ENCODE data around the gene ZNF337. TPM values are rescaled to one million over a fixed set of nuclear protein-coding genes. Genes with fewer than 3 reads are reported as not detected.

ZNF337 gene
- total RNA-seq, 1 experiment from 2014 or later, result 11.4 TPM

GRCh38 chr20:25707695-25708094 lies 11.0 kb upstream of the ZNF337 start:
- H3K4me2 ChIP-seq (ENCODE audit: low read length), result no peak overlapping the region
- H3K4me1 ChIP-seq (ENCODE audit: control insufficient read depth in 1 of 2, insufficient read depth in 2 of 2, low read length in 2 of 2), result no peaks in the 10 kb centered on the region
- no TSS peak for BruUV-seq (replicated peaks)
- no peaks in the 10 kb centered on the region for H3K79me2 ChIP-seq (ENCODE audit: insufficient read depth, low read length)
- TF ChIP-seq RAD21 (IDR thresholded peaks at IDR 0.05; ENCODE audit: low read depth), result no peak
- no peak for TF ChIP-seq SP1 (IDR thresholded peaks at IDR 0.05; ENCODE audit: low read depth)
- no peak for TF ChIP-seq ATF3 (IDR thresholded peaks at IDR 0.05)
- TF ChIP-seq FOSL1 (IDR thresholded peaks at IDR 0.05; ENCODE audit: low read depth), result no peak
- TF ChIP-seq TCF7L2 (IDR thresholded peaks at IDR 0.05; ENCODE audit: borderline replicate concordance, extremely low read depth, insufficient read depth, insufficient read length), result no peak
- no peak for TF ChIP-seq SIN3A (IDR thresholded peaks at IDR 0.05; ENCODE audit: low read depth)
- TF ChIP-seq SRF (IDR thresholded peaks at IDR 0.05; ENCODE audit: low read depth), result no peak
- TF ChIP-seq ZBTB33 (IDR thresholded peaks at IDR 0.05; ENCODE audit: extremely low read depth, insufficient replicate concordance, low read length), result no peak
- TF ChIP-seq REST (IDR thresholded peaks at IDR 0.05; ENCODE audit: low read depth), result no peak
- TF ChIP-seq POLR2A (IDR thresholded peaks at IDR 0.05; ENCODE audit: borderline replicate concordance, extremely low read depth, insufficient read depth, insufficient read length), result no peak
- no peak for TF ChIP-seq EZH2phosphoT487 (IDR thresholded peaks at IDR 0.05; ENCODE audit: borderline replicate concordance)
- no peak for TF ChIP-seq ELF1 (IDR thresholded peaks at IDR 0.05; ENCODE audit: borderline replicate concordance, low read depth)
- no peaks in the 10 kb centered on the region for H3K9me3 ChIP-seq (ENCODE audit: control insufficient read depth in 1 of 2, insufficient read depth in 1 of 2, low read depth in 1 of 2, low read length in 2 of 2)
- H3K36me3 ChIP-seq (ENCODE audit: control insufficient read depth in 1 of 2, insufficient read depth in 2 of 2, low read length in 2 of 2), result no peaks in the 10 kb centered on the region
- ATAC-seq (no peak), DNase-seq (ENCODE audit: low read depth, low spot score) (no peak)
- H3K9ac ChIP-seq (ENCODE audit: low read length), result no peak overlapping the region
- H4K20me1 ChIP-seq (ENCODE audit: insufficient read depth), result no peaks in the 10 kb centered on the region
- no peak overlapping the region for H3K4me3 ChIP-seq (replicated peaks in 1 of 2; ENCODE audit: low read depth in 1 of 2, low read length in 2 of 2)
- ChIA-PET CTCF (no interaction called here), POLR2A (no interaction called here), RAD21 (ENCODE audit: low non-redundant PET in 1 of 2, low total read pairs in 2 of 2, uncharacterized antibody in 2 of 2, unreplicated experiment in 2 of 2) (no interaction called here)
- H3K27ac ChIP-seq (ENCODE audit: low read depth, low read length), result no peak overlapping the region
- intact Hi-C loops (cut with micrococcal nuclease), result no loop called here
- H2AFZ ChIP-seq (ENCODE audit: low read depth, low read length, poor library complexity, severe bottlenecking), result no peak overlapping the region
- H3K27me3 ChIP-seq (ENCODE audit: insufficient read depth, low read length), result no peaks in the 10 kb centered on the region
- no peaks in the 10 kb centered on the region for H3K9me2 ChIP-seq (ENCODE audit: insufficient read depth)
